Heart left ventricle (tissue), 16 donors: ENCODE measurements around the gene WNT7B. TPM values are rescaled to one million over a fixed set of nuclear protein-coding genes. Genes with fewer than 3 reads are reported as not detected.

Source experiments
- ATAC-seq, 4 donors: fragments of 200-7000 bp; cut with Tn5 transposase; one replicate each; pipeline ENCODE4 v1.9.1; 2020 to 2022; ENCODE audit warnings: moderate library complexity in 4 of 4, mild to moderate bottlenecking in 3 of 4, moderate number of reproducible peaks in 1 of 4
- DNase-seq, 5 donors: peaks; one replicate each; pipeline ENCODE4 v3.0.0-alpha.2; 2020
- H3K27ac ChIP-seq, 12 donors: fragments of 200-600 bp; sonication (generic) in 4 of 12; one replicate each; pipeline versions ENCODE4 v1.5.0 to v1.8.0; 2016 to 2022; ENCODE audit warnings: mild to moderate bottlenecking in 2 of 12
- H3K27me3 ChIP-seq, 9 donors: fragments of 200-600 bp; sonication (generic) in 2 of 9; one replicate each; pipeline versions ENCODE4 v1.5.1 to v1.8.0; 2016 to 2022; ENCODE audit warnings: mild to moderate bottlenecking in 3 of 9
- H3K36me3 ChIP-seq, 9 donors: fragments of 200-600 bp; sonication (generic) in 2 of 9; one replicate each; pipeline versions ENCODE4 v1.5.0 to v1.8.0; 2018 to 2022; ENCODE audit warnings: mild to moderate bottlenecking in 2 of 9
- H3K4me1 ChIP-seq, 12 donors: fragments of 200-600 bp; sonication (generic) in 4 of 12; one replicate each; pipeline versions ENCODE4 v1.5.0 to v1.8.0; 2016 to 2022; ENCODE audit warnings: mild to moderate bottlenecking in 3 of 12
- H3K4me3 ChIP-seq, 12 donors: fragments of 200-600 bp; sonication (generic) in 4 of 12; one replicate each; pipeline versions ENCODE4 v1.5.0 to v1.8.0; 2017 to 2022; ENCODE audit warnings: mild to moderate bottlenecking in 9 of 12, moderate library complexity in 4 of 12
- H3K9me3 ChIP-seq, 12 donors: fragments of 200-600 bp; sonication (generic) in 4 of 12; one replicate each; pipeline versions ENCODE4 v1.5.0 to v1.8.0; 2016 to 2022; ENCODE audit warnings: mild to moderate bottlenecking in 1 of 12
- POLR2A ChIP-seq, 2 donors: fragments of 450-650 bp; IDR thresholded peaks; one replicate each; pipeline ENCODE4 v1.6.1; 2017; ENCODE audit warnings: antibody characterized with exemption in 2 of 2, mild to moderate bottlenecking in 2 of 2, moderate library complexity in 2 of 2
- WGBS, 4 donors: extraction: QIAGEN DNeasy Blood & Tissue Kit in 2 of 4; methylation state at CpG; one replicate each; pipeline versions ENCODE4 v1.1.5 to v1.1.7; 2013 to 2018; 5-methylcytosine and 5-hydroxymethylcytosine counted together
- intact Hi-C, 10 donors: fragments of 100-400 bp; cut with DNase I; formaldehyde crosslinking; loops; one replicate each; pipeline versions ENCODE4 v1.11.1 to v1.14.2; 2022
- polyA plus RNA-seq, 2 donors: library from polyadenylated mRNA; stranded (reverse); fragments of 200-250 nt; gene quantifications; one replicate each; pipeline ENCODE4 v1.2.3, GENCODE V29; 2013
- total RNA-seq, 9 donors: library from RNA; depleted of rRNA in 2 of 9; stranded (reverse); fragments of >200 nt in 2 of 9; fragmentation: NEBNext Ultra II Directional in 3 of 9; extraction: Animal tissue kit (Norgen Biotek cat#: 25700) in 3 of 9; gene quantifications; one replicate each; pipeline versions ENCODE4 v1.1.0 to v1.2.4, GENCODE V29; 2016 to 2023
- TF ChIP-seq, protein P1 (sequence below), 12 donors: fragments of 200-600 bp; sonication (generic) in 4 of 12; IDR thresholded peaks; one replicate each; pipeline versions ENCODE4 v1.5.0 to v1.8.0; 2018 to 2022; ENCODE audit warnings: antibody characterized with exemption in 12 of 12, mild to moderate bottlenecking in 5 of 12
- donor health status: ischemic (EF 13 %, LVEDD 7.1; RV severe dilation, severe dysfunction).
- donor health status: healthy with polysubstance abuse.
- donor health status: DM: no; HTN: yes; CAD: no.
- donor health status: DM: no; HTN: no; CAD: no.
- donor health status: ischemic (EF 25% LVEDD 6.9; RV normal size, moderate dysfunction).
- donor health status: ischemic (EF 25% LVEDD 5.7; RV mildly dilated, moderate dysfunction).
- donor health status: healthy.
- donor health status: DM: yes; HTN: yes; CAD: no.
- donor health status: ischemic (EF 35%, LVEDD 5.7; RV mildly dilated, moderate dysfunction).
- donor health status: nonischemic (EF 11% LVEDD 7.7; RV severe dilation, severe dysfunction).
- donor health status: DM: yes; HTN: yes; CAD: no.
- donor health status: PGD.
- donor health status: ischemic (EF 29% LVEDD 5.4; RV normal size, mild dysfunction).
- donor health status: nonischemic (EF 23%, LVEDD 6.1; RV moderate dilation, normal function).

WNT7B gene
- total and polyA plus RNA-seq, 11 donors: 0.36 TPM; not detected in 10

DNA sequence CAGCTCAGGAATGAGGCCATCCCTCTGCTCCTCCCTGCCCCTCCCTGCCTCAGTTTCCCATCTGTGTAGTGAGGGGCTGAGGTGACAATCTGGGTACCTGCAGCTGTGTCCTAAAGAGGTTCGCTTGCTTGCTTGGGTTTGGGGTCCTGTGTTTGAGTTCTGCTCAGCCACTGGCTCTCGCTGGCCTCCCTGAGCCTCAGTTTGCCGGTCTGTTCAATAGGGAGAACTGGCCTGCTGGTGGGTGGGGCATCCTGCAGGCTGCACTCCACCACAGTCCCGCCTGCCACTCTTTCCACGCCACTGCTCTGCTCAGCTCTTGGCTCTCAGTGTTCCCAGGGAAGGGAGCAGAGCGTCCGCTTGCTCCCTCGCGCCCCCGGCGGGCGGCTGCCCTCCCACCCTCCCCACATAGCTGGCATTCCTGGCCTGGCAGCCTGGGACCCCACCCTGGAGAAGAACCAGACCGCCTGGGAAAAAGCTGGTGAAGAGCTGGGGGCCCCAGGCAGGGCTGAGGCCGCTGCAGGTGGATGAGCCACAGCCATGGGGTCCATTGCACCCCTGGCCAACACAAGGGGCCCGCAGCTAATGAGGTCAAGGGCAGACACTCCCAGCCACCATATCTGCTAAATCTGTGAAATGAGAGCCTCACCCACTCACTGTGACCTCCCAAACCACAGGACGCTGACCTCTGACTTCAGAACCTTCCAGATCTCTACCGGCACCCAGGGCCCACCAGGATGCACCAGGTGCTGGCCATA lies 15.1 kb downstream of the WNT7B start:
- H3K4me1 ChIP-seq: no peaks in the 10 kb centered on the region
- H3K27me3 ChIP-seq: peaks cover 0 to 83% (median 10%) of the 10 kb centered on the region in 9 donors
- H3K36me3 ChIP-seq: no peaks in the 10 kb centered on the region
- no peak for ATAC-seq
- DNase-seq: no peak
- H3K27ac ChIP-seq: no peak overlapping the region
- no peak overlapping the region for H3K4me3 ChIP-seq
- H3K9me3 ChIP-seq: no peaks in the 10 kb centered on the region
- intact Hi-C loops: no loop called here
- WGBS, 4 donors: 57 to 68% (median 65%) methylated on average over 8 to 17 of the region's 17 CpGs
- no peak for TF ChIP-seq POLR2A (IDR thresholded peaks at IDR 0.05)
- TF ChIP-seq, protein P1, sequence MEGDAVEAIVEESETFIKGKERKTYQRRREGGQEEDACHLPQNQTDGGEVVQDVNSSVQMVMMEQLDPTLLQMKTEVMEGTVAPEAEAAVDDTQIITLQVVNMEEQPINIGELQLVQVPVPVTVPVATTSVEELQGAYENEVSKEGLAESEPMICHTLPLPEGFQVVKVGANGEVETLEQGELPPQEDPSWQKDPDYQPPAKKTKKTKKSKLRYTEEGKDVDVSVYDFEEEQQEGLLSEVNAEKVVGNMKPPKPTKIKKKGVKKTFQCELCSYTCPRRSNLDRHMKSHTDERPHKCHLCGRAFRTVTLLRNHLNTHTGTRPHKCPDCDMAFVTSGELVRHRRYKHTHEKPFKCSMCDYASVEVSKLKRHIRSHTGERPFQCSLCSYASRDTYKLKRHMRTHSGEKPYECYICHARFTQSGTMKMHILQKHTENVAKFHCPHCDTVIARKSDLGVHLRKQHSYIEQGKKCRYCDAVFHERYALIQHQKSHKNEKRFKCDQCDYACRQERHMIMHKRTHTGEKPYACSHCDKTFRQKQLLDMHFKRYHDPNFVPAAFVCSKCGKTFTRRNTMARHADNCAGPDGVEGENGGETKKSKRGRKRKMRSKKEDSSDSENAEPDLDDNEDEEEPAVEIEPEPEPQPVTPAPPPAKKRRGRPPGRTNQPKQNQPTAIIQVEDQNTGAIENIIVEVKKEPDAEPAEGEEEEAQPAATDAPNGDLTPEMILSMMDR (IDR thresholded peaks at IDR 0.05): no peak

DNA sequence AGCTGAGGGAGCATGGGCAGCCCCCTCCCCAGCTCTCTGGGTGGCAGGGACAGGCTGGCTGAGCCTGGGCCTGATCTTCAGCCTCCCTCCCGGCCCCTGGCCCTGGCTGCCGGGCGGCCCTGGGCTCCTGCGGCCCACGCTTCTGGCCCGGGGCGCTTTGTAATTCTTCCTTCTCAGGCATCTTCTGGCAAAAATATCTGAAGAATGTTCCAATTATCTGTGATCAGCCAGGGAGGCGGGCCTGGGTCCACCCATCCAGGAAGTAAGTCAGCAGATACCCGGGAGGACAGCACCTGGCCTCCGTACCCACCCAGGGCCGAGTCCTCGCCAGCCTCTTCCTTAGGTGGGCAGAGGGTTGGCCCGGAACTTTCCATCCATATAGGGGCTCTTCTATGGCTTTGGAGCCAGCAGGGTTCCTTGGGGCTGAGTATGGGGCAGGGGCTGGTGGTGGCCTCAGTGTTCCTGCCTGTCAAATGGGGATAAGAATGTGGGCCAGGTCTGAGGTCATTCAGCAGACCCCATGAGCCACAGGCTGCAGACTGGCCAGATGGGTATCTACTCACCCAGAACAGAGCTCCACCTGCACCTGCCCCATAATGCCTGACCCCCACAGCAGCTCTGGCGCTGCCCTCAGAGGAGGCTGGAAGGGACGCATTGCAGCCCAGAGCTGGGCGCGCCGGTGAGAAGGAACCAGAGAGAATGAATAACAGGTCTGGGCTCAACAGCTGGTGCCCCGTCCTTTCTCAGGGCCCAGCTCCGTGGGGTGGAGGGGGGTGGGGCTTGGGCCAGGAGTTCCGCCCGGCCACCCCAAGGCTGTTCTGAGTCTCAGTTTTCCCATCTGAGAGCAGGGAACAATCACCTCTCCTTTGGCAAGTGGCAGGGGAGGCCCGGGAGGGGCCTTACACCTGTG lies 16.2 kb downstream of the WNT7B start:
- WGBS, 4 donors: 73 to 86% (median 78%) methylated on average over 18 to 23 of the region's 23 CpGs
- ATAC-seq: no peak
- H3K27me3 ChIP-seq: peaks cover 0 to 78% (median 7%) of the 10 kb centered on the region in 9 donors
- TF ChIP-seq, protein P1 (IDR thresholded peaks at IDR 0.05): no peak
- no peak for TF ChIP-seq POLR2A (IDR thresholded peaks at IDR 0.05)
- no peak for DNase-seq
- no peaks in the 10 kb centered on the region for H3K4me1 ChIP-seq
- H3K36me3 ChIP-seq: no peaks in the 10 kb centered on the region
- no peaks in the 10 kb centered on the region for H3K9me3 ChIP-seq
- intact Hi-C loops: no loop called here
- H3K27ac ChIP-seq: no peak overlapping the region
- no peak overlapping the region for H3K4me3 ChIP-seq

DNA sequence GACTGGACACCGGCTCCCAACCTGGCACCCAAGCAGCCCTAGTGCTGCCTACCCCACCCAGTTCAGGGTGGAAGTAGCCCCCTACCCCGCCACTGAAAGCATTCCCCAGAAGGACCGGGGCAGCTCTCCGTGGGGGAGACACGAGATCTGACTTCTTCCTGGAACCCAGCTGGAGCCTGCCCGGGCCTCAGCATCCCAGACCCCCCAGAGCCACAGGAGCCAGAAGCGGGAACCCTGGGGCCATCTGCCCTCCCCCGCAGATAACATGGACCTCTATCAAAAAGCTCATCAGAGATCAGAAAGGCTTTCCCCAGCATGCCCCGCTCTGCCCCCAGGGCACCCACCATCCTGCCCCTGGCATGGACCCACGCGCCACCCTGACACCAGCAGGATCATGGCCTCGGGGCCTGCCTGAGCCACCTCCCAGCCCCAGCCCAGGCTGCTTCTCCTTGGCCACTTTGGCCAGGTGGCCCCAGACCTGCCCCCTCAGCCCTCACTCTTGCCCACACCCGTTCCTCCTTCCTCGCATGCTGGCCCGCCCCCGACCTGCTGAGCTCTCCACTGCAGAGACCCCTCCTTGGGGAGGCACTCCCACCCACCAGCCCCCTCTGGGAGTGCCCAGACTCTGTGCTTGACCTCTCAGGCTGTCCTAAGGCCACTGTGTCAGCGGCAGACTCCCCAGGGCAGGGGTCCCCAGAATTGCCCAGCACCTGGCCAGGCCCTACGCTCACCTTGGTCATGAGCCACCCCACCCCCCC lies 17.1 kb downstream of the WNT7B start:
- intact Hi-C loops: no loop called here
- no peak for TF ChIP-seq POLR2A (IDR thresholded peaks at IDR 0.05)
- no peak overlapping the region for H3K27ac ChIP-seq
- ATAC-seq (no peak), DNase-seq (no peak)
- 63 to 82% (median 76%) methylated on average over 10 to 18 of the region's 18 CpGs for WGBS, 4 donors
- no peaks in the 10 kb centered on the region for H3K9me3 ChIP-seq
- no peak overlapping the region for H3K4me3 ChIP-seq
- peaks cover 0 to 78% (median 9%) of the 10 kb centered on the region in 9 donors for H3K27me3 ChIP-seq
- no peaks in the 10 kb centered on the region for H3K4me1 ChIP-seq
- no peaks in the 10 kb centered on the region for H3K36me3 ChIP-seq

DNA sequence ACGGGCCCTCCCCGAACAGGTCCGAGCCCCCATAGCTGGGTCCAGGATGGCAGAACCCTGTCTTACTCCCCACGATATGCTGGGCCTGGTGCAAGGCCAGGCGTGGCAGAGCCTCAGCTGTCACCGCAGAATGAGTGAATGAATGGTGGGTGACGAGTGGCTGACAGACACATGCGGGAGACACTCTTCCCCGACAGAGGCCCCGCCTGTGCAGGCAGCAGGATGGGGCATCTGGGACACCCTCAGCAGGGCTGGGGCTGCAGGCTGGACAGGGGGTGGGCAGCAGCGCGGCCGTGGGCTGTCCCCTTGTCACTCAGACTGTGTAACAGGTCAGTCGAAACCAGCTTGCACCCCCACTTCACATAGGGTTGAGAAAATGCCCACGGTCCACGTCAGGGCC lies 18.0 kb downstream of the WNT7B start:
- intact Hi-C loops: no loop called here
- WGBS, 4 donors: 71 to 86% (median 79%) methylated on average over 16 of the region's 16 CpGs
- no peak overlapping the region for H3K27ac ChIP-seq
- DNase-seq (no peak), ATAC-seq (no peak)
- no peak overlapping the region for H3K4me3 ChIP-seq
- peaks cover 0 to 79% (median 9%) of the 10 kb centered on the region in 9 donors for H3K27me3 ChIP-seq
- no peak for TF ChIP-seq POLR2A (IDR thresholded peaks at IDR 0.05)
- TF ChIP-seq, protein P1 (IDR thresholded peaks at IDR 0.05): no peak
- H3K4me1 ChIP-seq: no peaks in the 10 kb centered on the region
- no peaks in the 10 kb centered on the region for H3K9me3 ChIP-seq
- H3K36me3 ChIP-seq: no peaks in the 10 kb centered on the region
